Transverse colon (tissue), 3 donors: ENCODE results near the gene HBZ.

Experiments
- CTCF ChIP-seq, 5 experiments: fragments of 200-600 bp in 3 of 5; fragments of 450-650 bp in 2 of 5; sonication (generic) in 3 of 5; IDR thresholded peaks; 1 replicate in 2 of 5; 2 replicates in 3 of 5; pipeline ENCODE4 v1.5.1; 2016 to 2017; ENCODE audit warnings: antibody characterized with exemption in 5 of 5, inconsistent platforms in 3 of 5, mild to moderate bottlenecking in 2 of 5, moderate library complexity in 1 of 5
- EP300 ChIP-seq: sonication (generic); formaldehyde crosslinking; IDR thresholded peaks from one replicate; pipeline ENCODE4 v1.6.1; 2017; ENCODE audit warnings: antibody characterized with exemption, low read depth
- POLR2A ChIP-seq: fragments of 450-650 bp; IDR thresholded peaks from one replicate; pipeline ENCODE4 v1.6.1; 2016; ENCODE audit warnings: antibody characterized with exemption, mild to moderate bottlenecking, moderate library complexity

GRCh38 chr16:164827-165538 is 12.5 kb downstream of the HBZ start:
- TF ChIP-seq POLR2A (no peak), CTCF (IDR thresholded peaks at IDR 0.05) (no peak), EP300 (no peak)
